CD14-positive monocyte (primary cell): Measurements from ENCODE around the gene TUBB3. TPM values are rescaled to one million over a fixed set of nuclear protein-coding genes. Genes with fewer than 3 reads are reported as not detected.
"Not testable (repeated sequence)": the region's sequence is repeated elsewhere in the genome, so short reads cannot be mapped to it uniquely, and the experiment has no call there.

Source experiments
- DNase-seq, 3 donors: peaks; one replicate each; pipeline ENCODE4 v3.0.0-alpha.2; 2011 to 2022
- H2AFZ ChIP-seq: 2 replicates; pipeline ENCODE4 v1.6.0; 2012; ENCODE audit warnings: mild to moderate bottlenecking, low read depth, low read length, inconsistent platforms; ENCODE audit not compliant: insufficient read depth, poor library complexity, severe bottlenecking
- H3K27ac ChIP-seq, 2 donors: 1 replicate in 1 of 2; 2 replicates in 1 of 2; pipeline ENCODE4 v1.5.1; 2012 to 2013; ENCODE audit warnings: low read length in 2 of 2, control low read depth in 1 of 2, inconsistent platforms in 1 of 2, low read depth in 1 of 2, mild to moderate bottlenecking in 1 of 2
- H3K27me3 ChIP-seq, 2 donors: one replicate each; pipeline versions ENCODE4 v1.6.0 to v1.6.1; 2011 to 2013; ENCODE audit warnings: low read length in 2 of 2; ENCODE audit not compliant: control insufficient read depth in 2 of 2, insufficient read depth in 2 of 2
- H3K36me3 ChIP-seq, 2 donors: replicated peaks in 1 of 2; 1 replicate in 1 of 2; 2 replicates in 1 of 2; pipeline versions ENCODE4 v1.5.1 to v1.6.1; 2012 to 2013; ENCODE audit warnings: low read length in 2 of 2, control low read depth in 1 of 2, inconsistent platforms in 1 of 2, mild to moderate bottlenecking in 1 of 2; ENCODE audit not compliant: insufficient read depth in 2 of 2, control insufficient read depth in 1 of 2
- H3K4me1 ChIP-seq, 2 donors: 1 replicate in 1 of 2; 2 replicates in 1 of 2; pipeline versions ENCODE4 v1.5.1 to v1.6.1; 2012 to 2013; ENCODE audit warnings: low read length in 2 of 2, control low read depth in 1 of 2, inconsistent platforms in 1 of 2, mild to moderate bottlenecking in 1 of 2, moderate library complexity in 1 of 2; ENCODE audit not compliant: insufficient read depth in 2 of 2, control insufficient read depth in 1 of 2
- H3K4me2 ChIP-seq: replicated peaks from 2 replicates; pipeline ENCODE3; 2012; ENCODE audit warnings: low read length, moderate library complexity, mild to moderate bottlenecking; ENCODE audit not compliant: poor library complexity, severe bottlenecking; ENCODE audit errors: extremely low read depth
- H3K4me3 ChIP-seq, 3 experiments: fragments of 200-600 bp in 1 of 3; sonication (generic) in 1 of 3; replicated peaks in 1 of 3; 1 replicate in 2 of 3; 2 replicates in 1 of 3; pipeline ENCODE4 v1.5.1; 2011 to 2013; ENCODE audit warnings: low read length in 3 of 3, mild to moderate bottlenecking in 3 of 3, control low read depth in 2 of 3, low read depth in 2 of 3, inconsistent platforms in 1 of 3, moderate library complexity in 1 of 3
- H3K79me2 ChIP-seq: 2 replicates; pipeline ENCODE4 v1.6.0; 2012; ENCODE audit warnings: mild to moderate bottlenecking, control low read depth, inconsistent platforms, low read length, moderate library complexity; ENCODE audit not compliant: insufficient read depth
- H3K9ac ChIP-seq: 2 replicates; pipeline ENCODE4 v1.6.0; 2017; ENCODE audit warnings: low read length, mild to moderate bottlenecking; ENCODE audit not compliant: insufficient read depth, poor library complexity, severe bottlenecking
- H3K9me3 ChIP-seq, 2 donors: replicated peaks in 1 of 2; 1 replicate in 1 of 2; 2 replicates in 1 of 2; pipeline versions ENCODE4 v1.5.1 to v1.6.1; 2012 to 2013; ENCODE audit warnings: low read length in 2 of 2, control low read depth in 1 of 2; ENCODE audit not compliant: control insufficient read depth in 1 of 2, insufficient read depth in 1 of 2
- H4K20me1 ChIP-seq: 2 replicates; pipeline ENCODE4 v1.6.0; 2012; ENCODE audit warnings: mild to moderate bottlenecking, low read length, control low read depth, moderate library complexity; ENCODE audit not compliant: insufficient read depth
- H3K27ac Mint-ChIP-seq, 7 donors: one replicate each; pipeline ENCODE4 v1.8.0; 2020; ENCODE audit warnings: mild to moderate bottlenecking in 7 of 7, mixed read lengths in 7 of 7, moderate library complexity in 6 of 7, inconsistent platforms in 2 of 7
- H3K27me3 Mint-ChIP-seq, 3 donors: one replicate each; pipeline ENCODE4 v1.8.0; 2021 to 2022; ENCODE audit warnings: low read depth in 3 of 3, mild to moderate bottlenecking in 3 of 3, mixed read lengths in 3 of 3, moderate library complexity in 3 of 3, inconsistent platforms in 1 of 3
- H3K36me3 Mint-ChIP-seq, 2 donors: one replicate each; pipeline ENCODE4 v1.8.0; 2020; ENCODE audit warnings: mixed read lengths in 2 of 2, inconsistent platforms in 1 of 2, mild to moderate bottlenecking in 1 of 2
- H3K4me1 Mint-ChIP-seq: one replicate; pipeline ENCODE4 v1.8.0; 2020; ENCODE audit warnings: mild to moderate bottlenecking, mixed read lengths
- H3K4me3 Mint-ChIP-seq, 2 donors: one replicate each; pipeline ENCODE4 v1.8.0; 2020; ENCODE audit warnings: mild to moderate bottlenecking in 2 of 2, mixed read lengths in 2 of 2, moderate library complexity in 1 of 2
- H3K9me3 Mint-ChIP-seq, 7 donors: one replicate each; pipeline ENCODE4 v1.8.0; 2020 to 2022; ENCODE audit warnings: mixed read lengths in 7 of 7, mild to moderate bottlenecking in 6 of 7, moderate library complexity in 6 of 7, inconsistent platforms in 2 of 7
- WGBS: methylation state at CpG from one replicate; pipeline ENCODE4 v1.1.5; 2013; ENCODE audit warnings: missing lambda C conversion rate; ENCODE audit not compliant: insufficient coverage; 5-methylcytosine and 5-hydroxymethylcytosine counted together
- intact Hi-C, 2 donors: fragments of 100-400 bp; cut with micrococcal nuclease; formaldehyde crosslinking; loops; one replicate each; pipeline versions ENCODE4 v1.15.0 to v1.15.1; 2023
- polyA plus RNA-seq, 3 donors: library from polyadenylated mRNA; depleted of rRNA in 1 of 3; unstranded in 2 of 3; stranded (reverse) in 1 of 3; fragments of 300-500 nt in 2 of 3; fragments of >200 nt in 1 of 3; fragmentation: Illumina TruSeq in 2 of 3; gene quantifications; 1 replicate in 2 of 3; 2 replicates in 1 of 3; pipeline ENCODE4 v1.2.3, GENCODE V29; 2012 to 2021
- TF ChIP-seq, protein P1 (sequence below): fragments of 200-600 bp; IDR thresholded peaks from one replicate; pipeline ENCODE4 v1.8.0; 2022; ENCODE audit warnings: antibody characterized with exemption, mild to moderate bottlenecking

Gene TUBB3
- polyA plus RNA-seq, 3 donors: 2.9 TPM; not detected in 2

DNA sequence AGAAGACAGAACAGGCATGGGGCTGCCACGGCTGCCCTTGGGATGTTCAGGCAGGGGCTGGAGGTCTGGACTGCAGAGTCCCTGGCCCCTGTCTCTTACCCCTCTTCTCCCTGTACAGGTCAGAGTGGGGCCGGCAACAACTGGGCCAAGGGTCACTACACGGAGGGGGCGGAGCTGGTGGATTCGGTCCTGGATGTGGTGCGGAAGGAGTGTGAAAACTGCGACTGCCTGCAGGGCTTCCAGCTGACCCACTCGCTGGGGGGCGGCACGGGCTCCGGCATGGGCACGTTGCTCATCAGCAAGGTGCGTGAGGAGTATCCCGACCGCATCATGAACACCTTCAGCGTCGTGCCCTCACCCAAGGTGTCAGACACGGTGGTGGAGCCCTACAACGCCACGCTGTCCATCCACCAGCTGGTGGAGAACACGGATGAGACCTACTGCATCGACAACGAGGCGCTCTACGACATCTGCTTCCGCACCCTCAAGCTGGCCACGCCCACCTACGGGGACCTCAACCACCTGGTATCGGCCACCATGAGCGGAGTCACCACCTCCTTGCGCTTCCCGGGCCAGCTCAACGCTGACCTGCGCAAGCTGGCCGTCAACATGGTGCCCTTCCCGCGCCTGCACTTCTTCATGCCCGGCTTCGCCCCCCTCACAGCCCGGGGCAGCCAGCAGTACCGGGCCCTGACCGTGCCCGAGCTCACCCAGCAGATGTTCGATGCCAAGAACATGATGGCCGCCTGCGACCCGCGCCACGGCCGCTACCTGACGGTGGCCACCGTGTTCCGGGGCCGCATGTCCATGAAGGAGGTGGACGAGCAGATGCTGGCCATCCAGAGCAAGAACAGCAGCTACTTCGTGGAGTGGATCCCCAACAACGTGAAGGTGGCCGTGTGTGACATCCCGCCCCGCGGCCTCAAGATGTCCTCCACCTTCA lies 11.7 kb downstream of the TUBB3 start:
- no peak overlapping the region for H3K27ac Mint-ChIP-seq
- no peak for DNase-seq

DNA sequence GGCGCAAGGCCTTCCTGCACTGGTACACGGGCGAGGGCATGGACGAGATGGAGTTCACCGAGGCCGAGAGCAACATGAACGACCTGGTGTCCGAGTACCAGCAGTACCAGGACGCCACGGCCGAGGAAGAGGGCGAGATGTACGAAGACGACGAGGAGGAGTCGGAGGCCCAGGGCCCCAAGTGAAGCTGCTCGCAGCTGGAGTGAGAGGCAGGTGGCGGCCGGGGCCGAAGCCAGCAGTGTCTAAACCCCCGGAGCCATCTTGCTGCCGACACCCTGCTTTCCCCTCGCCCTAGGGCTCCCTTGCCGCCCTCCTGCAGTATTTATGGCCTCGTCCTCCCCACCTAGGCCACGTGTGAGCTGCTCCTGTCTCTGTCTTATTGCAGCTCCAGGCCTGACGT lies 12.5 kb downstream of the TUBB3 start:
- intact Hi-C loops, H3K79me2 ChIP-seq, H3K4me1 Mint-ChIP-seq, H3K4me1 ChIP-seq, H3K27ac Mint-ChIP-seq, H3K36me3 ChIP-seq, H3K9me3 Mint-ChIP-seq, DNase-seq, H3K4me3 Mint-ChIP-seq, H3K9me3 ChIP-seq, H3K27me3 ChIP-seq, H3K4me3 ChIP-seq, H4K20me1 ChIP-seq, H3K27ac ChIP-seq, H3K4me2 ChIP-seq, H3K9ac ChIP-seq, H3K36me3 Mint-ChIP-seq, H2AFZ ChIP-seq: not testable (repeated sequence)
- H3K27me3 Mint-ChIP-seq: peaks cover 13 to 16% (median 14%) of the 10 kb centered on the region in 3 donors
- whole genome bisulfite sequencing: 93% methylated on average over 17 of the region's 27 CpGs

More for the DNA sequence above, 11.7 kb downstream of the TUBB3 start:
- TF ChIP-seq, protein P1, sequence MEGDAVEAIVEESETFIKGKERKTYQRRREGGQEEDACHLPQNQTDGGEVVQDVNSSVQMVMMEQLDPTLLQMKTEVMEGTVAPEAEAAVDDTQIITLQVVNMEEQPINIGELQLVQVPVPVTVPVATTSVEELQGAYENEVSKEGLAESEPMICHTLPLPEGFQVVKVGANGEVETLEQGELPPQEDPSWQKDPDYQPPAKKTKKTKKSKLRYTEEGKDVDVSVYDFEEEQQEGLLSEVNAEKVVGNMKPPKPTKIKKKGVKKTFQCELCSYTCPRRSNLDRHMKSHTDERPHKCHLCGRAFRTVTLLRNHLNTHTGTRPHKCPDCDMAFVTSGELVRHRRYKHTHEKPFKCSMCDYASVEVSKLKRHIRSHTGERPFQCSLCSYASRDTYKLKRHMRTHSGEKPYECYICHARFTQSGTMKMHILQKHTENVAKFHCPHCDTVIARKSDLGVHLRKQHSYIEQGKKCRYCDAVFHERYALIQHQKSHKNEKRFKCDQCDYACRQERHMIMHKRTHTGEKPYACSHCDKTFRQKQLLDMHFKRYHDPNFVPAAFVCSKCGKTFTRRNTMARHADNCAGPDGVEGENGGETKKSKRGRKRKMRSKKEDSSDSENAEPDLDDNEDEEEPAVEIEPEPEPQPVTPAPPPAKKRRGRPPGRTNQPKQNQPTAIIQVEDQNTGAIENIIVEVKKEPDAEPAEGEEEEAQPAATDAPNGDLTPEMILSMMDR: no peak
- H3K27me3 ChIP-seq: no peaks in the 10 kb centered on the region
- H3K4me2 ChIP-seq: no peak overlapping the region
- H3K4me1 ChIP-seq: no peaks in the 10 kb centered on the region
- no peak overlapping the region for H3K4me3 ChIP-seq
- no peak overlapping the region for H3K27ac ChIP-seq
- H3K4me1 Mint-ChIP-seq: no peaks in the 10 kb centered on the region
- H3K36me3 Mint-ChIP-seq: no peaks in the 10 kb centered on the region
- intact Hi-C loops: no loop called here
- H3K27me3 Mint-ChIP-seq: peaks cover 11 to 16% (median 14%) of the 10 kb centered on the region in 3 donors
- no peaks in the 10 kb centered on the region for H3K36me3 ChIP-seq
- no peak overlapping the region for H2AFZ ChIP-seq
- no peaks in the 10 kb centered on the region for H4K20me1 ChIP-seq
- no peak overlapping the region for H3K9ac ChIP-seq
- peaks cover 0 to 8% (median 0%) of the 10 kb centered on the region in 7 donors for H3K9me3 Mint-ChIP-seq
- no peak overlapping the region for H3K4me3 Mint-ChIP-seq
- WGBS: 96% methylated on average over 58 of the region's 61 CpGs
- no peaks in the 10 kb centered on the region for H3K79me2 ChIP-seq
- H3K9me3 ChIP-seq: no peaks in the 10 kb centered on the region
